Gastroesophageal sphincter (tissue), 3 donors: Measurements from ENCODE around the gene WDR45B.

Experiments used
- CTCF ChIP-seq, 4 experiments: fragments of 200-600 bp in 2 of 4; fragments of 450-650 bp in 2 of 4; sonication (generic) in 1 of 4; IDR thresholded peaks; one replicate each; pipeline ENCODE4 v1.5.1; 2017 to 2019; ENCODE audit warnings: antibody characterized with exemption in 4 of 4, mild to moderate bottlenecking in 2 of 4, moderate library complexity in 2 of 4
- EP300 ChIP-seq: sonication (generic); formaldehyde crosslinking; IDR thresholded peaks from one replicate; pipeline ENCODE4 v1.6.1; 2017; ENCODE audit warnings: antibody characterized with exemption, mild to moderate bottlenecking
- POLR2A ChIP-seq, 2 donors: fragments of 450-650 bp; IDR thresholded peaks; one replicate each; pipeline ENCODE4 v1.6.1; 2017; ENCODE audit warnings: antibody characterized with exemption in 2 of 2, mild to moderate bottlenecking in 2 of 2, moderate library complexity in 1 of 2
- POLR2AphosphoS5 ChIP-seq: sonication (generic); formaldehyde crosslinking; IDR thresholded peaks from one replicate; pipeline ENCODE4 v1.6.1; 2017; ENCODE audit warnings: antibody characterized with exemption

DNA sequence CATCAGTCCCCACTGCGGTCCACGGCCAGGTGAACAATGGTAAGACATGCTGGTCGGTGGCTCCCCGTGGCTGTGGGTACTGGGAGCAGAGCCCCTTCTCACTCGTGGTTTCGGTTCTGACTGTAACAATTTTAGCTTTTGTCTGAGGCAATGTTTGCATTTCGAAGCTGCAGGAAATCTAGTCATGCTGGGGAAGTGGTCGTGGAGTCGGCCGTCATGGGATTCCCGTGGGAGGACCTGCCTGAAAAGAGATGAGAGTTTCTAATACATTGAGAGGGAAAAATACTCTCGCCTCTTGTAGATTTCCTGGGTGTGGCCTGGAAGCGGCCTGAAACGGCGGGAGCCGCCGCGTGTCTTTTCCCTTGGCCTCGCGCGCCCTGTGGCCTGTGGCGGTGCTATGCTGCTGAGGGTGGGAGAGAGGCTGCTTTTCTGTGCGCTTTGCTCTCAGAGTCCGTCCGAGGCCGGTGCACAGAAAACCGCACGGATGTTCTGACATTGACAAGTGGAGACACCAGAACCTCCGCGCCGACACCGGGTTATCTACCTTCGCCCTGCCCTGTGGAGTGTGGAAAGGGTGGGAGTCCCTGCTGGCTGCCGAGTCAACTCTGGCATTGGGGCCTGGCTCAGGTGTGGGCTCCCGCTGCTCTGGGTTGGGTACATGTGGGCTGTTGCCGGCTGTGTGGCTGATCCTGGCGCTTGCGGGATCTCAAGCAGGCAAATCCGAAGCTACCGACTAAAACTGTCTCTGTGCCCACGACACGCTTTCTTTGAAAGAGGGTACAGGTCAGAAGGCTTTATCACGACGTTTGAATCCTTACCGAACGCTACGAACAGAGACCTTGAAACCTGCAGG, 60.8 kb downstream of the WDR45B start:
- TF ChIP-seq POLR2A (IDR thresholded peaks at IDR 0.05) (no peak), POLR2AphosphoS5 (no peak), CTCF (IDR thresholded peaks at IDR 0.05) (no peak), EP300 (no peak)
